GM12864 (cell line): ENCODE measurements around the gene PRPF40A.

Experiments used
- DNase-seq: peaks from one replicate; pipeline ENCODE4 v3.0.0-alpha.2; 2011; ENCODE audit warnings: low read depth
- H3K4me3 ChIP-seq: 2 replicates; pipeline ENCODE4 v1.5.1; 2011; ENCODE audit warnings: mild to moderate bottlenecking, low read depth, low read length, control low read depth
- CTCF ChIP-seq: IDR thresholded peaks from 2 replicates; pipeline ENCODE4 v1.5.1; 2011; ENCODE audit warnings: low read depth, mild to moderate bottlenecking, moderate library complexity, low read length, control low read depth, inconsistent platforms; ENCODE audit errors: missing control alignments

The PRPF40A gene

GRCh38 chr2:152602750-152603149 is 114.5 kb downstream of the PRPF40A start:
- no peak for DNase-seq
- no peak for TF ChIP-seq CTCF
- H3K4me3 ChIP-seq = no peak overlapping the region
